ENCODE data around the gene SERGEF. TPM values are rescaled to one million over a fixed set of nuclear protein-coding genes. Genes with fewer than 3 reads are reported as not detected.

SERGEF gene
- total and polyA plus RNA-seq, 4 donors: 12.0 to 17.9 (median 13.4) TPM

DNA sequence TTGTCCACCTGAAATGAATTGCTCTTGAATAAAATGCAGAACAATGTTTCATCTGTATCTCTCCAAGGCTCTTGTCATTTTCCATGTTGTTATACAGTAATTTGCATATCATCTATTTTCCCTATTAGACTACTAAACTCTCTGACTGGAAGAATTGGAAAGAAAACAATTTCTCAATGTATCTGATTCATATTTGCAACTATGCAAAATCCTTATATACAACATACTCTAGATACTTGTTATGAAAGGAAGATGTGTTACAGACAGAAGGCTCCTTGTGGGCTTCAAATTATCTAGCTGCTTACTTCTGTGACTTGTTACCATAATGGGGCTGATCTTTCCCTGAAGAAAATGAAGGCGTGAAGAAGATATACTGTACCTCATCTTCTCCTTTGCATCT is 9.6 kb upstream of the SERGEF start:
- Histone ChIP-seq H3K4me1 (ENCODE audit: control insufficient read depth in 4 of 4, insufficient read depth in 4 of 4, low read length in 3 of 4) (no peaks in the 10 kb centered on the region), H3K9ac (ENCODE audit: low read depth in 1 of 2, low read length in 2 of 2) (no peak overlapping the region), H3K27me3 (ENCODE audit: control insufficient read depth in 4 of 4, insufficient read depth in 4 of 4, low read length in 3 of 4) (no peaks in the 10 kb centered on the region), H3K9me3 (ENCODE audit: control insufficient read depth in 4 of 4, low read length in 3 of 4) (no peaks in the 10 kb centered on the region), H3K36me3 (ENCODE audit: control insufficient read depth in 4 of 4, insufficient read depth in 3 of 4, low read depth in 1 of 4, low read length in 3 of 4) (no peaks in the 10 kb centered on the region), H3K27ac (ENCODE audit: low read depth in 1 of 2, low read length in 2 of 2) (no peak overlapping the region), H3K4me3 (ENCODE audit: low read depth in 1 of 3, low read length in 3 of 3) (no peak overlapping the region)
- TF ChIP-seq YY1 (IDR thresholded peaks at IDR 0.05): no peak
- no peak for TF ChIP-seq RAD21 (IDR thresholded peaks at IDR 0.05)
- no peak for TF ChIP-seq FOXA2 (IDR thresholded peaks at IDR 0.05)
- TF ChIP-seq REST (IDR thresholded peaks at IDR 0.05): no peak
- TF ChIP-seq, protein P1, sequence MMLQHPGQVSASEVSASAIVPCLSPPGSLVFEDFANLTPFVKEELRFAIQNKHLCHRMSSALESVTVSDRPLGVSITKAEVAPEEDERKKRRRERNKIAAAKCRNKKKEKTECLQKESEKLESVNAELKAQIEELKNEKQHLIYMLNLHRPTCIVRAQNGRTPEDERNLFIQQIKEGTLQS (IDR thresholded peaks at IDR 0.05): no peak
- no peak for TF ChIP-seq RXRA (IDR thresholded peaks at IDR 0.05)
- TF ChIP-seq HNF4G (IDR thresholded peaks at IDR 0.05): no peak
- TF ChIP-seq HNF4A (conservative IDR thresholded peaks at IDR 0.05): no peak
- TF ChIP-seq FOXA1 (IDR thresholded peaks at IDR 0.05): no peak
- no peak for TF ChIP-seq EGR1 (IDR thresholded peaks at IDR 0.05; ENCODE audit: low read depth in 2 of 2)
- TF ChIP-seq ZBTB33 (IDR thresholded peaks at IDR 0.05): no peak
- no peak for TF ChIP-seq GABPA (IDR thresholded peaks at IDR 0.05 in 1 of 2, conservative IDR thresholded peaks at IDR 0.05 in 1 of 2)
- DNase-seq (ENCODE audit: low spot score): no peak
- whole genome bisulfite sequencing: 96% methylated on average over 1 of the region's 1 CpG

- H3K9ac ChIP-seq (ENCODE audit: low read depth in 1 of 2, low read length in 2 of 2): no peak overlapping the region
Observed at GRCh38 chr11:18019650-18020049, 6.8 kb upstream of the SERGEF start.

More at GRCh38 chr11:18019650-18020049, 6.8 kb upstream of the SERGEF start:
- no peak overlapping the region for H3K27ac ChIP-seq (ENCODE audit: low read depth in 1 of 2, low read length in 2 of 2)
- DNase-seq (ENCODE audit: low spot score): no peak
- no peak overlapping the region for H3K4me3 ChIP-seq (ENCODE audit: low read depth in 1 of 3, low read length in 3 of 3)
- no peaks in the 10 kb centered on the region for H3K9me3 ChIP-seq (ENCODE audit: control insufficient read depth in 4 of 4, low read length in 3 of 4)
- H3K4me1 ChIP-seq (ENCODE audit: control insufficient read depth in 4 of 4, insufficient read depth in 4 of 4, low read length in 3 of 4): no peaks in the 10 kb centered on the region
- H3K36me3 ChIP-seq (ENCODE audit: control insufficient read depth in 4 of 4, insufficient read depth in 3 of 4, low read depth in 1 of 4, low read length in 3 of 4): no peaks in the 10 kb centered on the region
- H3K27me3 ChIP-seq (ENCODE audit: control insufficient read depth in 4 of 4, insufficient read depth in 4 of 4, low read length in 3 of 4): no peaks in the 10 kb centered on the region
- TF ChIP-seq SP1 (IDR thresholded peaks at IDR 0.05) (no peak), ZBTB33 (IDR thresholded peaks at IDR 0.05) (no peak), MAX (IDR thresholded peaks at IDR 0.05) (no peak), TAF1 (conservative IDR thresholded peaks at IDR 0.05) (no peak), REST (IDR thresholded peaks at IDR 0.05) (no peak), GABPA (IDR thresholded peaks at IDR 0.05 in 1 of 2, conservative IDR thresholded peaks at IDR 0.05 in 1 of 2) (no peak), FOXA1 (IDR thresholded peaks at IDR 0.05) (no peak), JUND (IDR thresholded peaks at IDR 0.05) (no peak), CTCF (IDR thresholded peaks at IDR 0.05; ENCODE audit: low read depth, low read length, missing input control) (no peak), NR2F2 (IDR thresholded peaks at IDR 0.05) (no peak), RAD21 (IDR thresholded peaks at IDR 0.05) (no peak), YY1 (IDR thresholded peaks at IDR 0.05) (no peak), RXRA (IDR thresholded peaks at IDR 0.05) (no peak), HNF4G (IDR thresholded peaks at IDR 0.05) (no peak), HNF4A (conservative IDR thresholded peaks at IDR 0.05) (no peak), EGR1 (IDR thresholded peaks at IDR 0.05; ENCODE audit: low read depth in 2 of 2) (no peak), FOXA2 (IDR thresholded peaks at IDR 0.05) (no peak)
- TF ChIP-seq, protein P1 (IDR thresholded peaks at IDR 0.05): no peak
